ENCODE measurements around the gene AMER2. TPM values are rescaled to one million over a fixed set of nuclear protein-coding genes. Genes with fewer than 3 reads are reported as not detected.

The AMER2 gene
- polyA plus RNA-seq, 1 experiment: not detected

DNA sequence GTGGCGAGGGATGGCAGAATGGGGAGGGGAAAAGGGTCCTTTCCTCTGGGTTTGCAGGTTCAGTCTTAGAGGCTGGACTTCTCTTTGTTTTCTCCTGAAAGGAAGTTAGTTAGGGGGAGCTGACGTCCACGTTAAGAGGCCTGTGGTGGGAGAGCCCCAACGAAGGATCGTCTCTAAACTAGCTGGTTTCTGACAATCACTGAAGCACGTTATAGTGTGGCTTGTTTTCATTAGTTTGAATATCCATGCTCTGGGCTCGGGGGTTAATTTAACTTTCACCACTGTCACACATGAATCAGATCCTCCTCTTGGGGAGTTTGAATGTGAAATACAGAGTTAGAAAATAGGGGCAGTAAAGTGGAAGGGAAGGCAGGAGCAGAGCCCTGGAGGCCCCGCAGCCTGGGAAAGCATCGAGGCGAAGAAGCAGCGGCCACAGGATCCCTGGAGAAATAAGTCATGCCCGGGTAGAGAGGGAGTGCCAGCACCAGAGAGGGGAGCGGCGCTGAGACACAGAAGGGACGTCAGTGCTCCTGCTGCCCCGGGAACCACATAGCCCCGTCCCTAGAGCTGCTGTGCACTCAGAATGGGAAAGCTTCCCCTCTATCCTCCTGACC lies 31.1 kb upstream of the AMER2 start:
- no peak overlapping the region for H3K4me3 ChIP-seq (ENCODE audit: low read depth, low read length)
- DNase-seq (ENCODE audit: low read depth): no peak
- ChIA-PET CTCF (no interaction called here), POLR2A (no interaction called here)
- no peaks in the 10 kb centered on the region for H3K36me3 ChIP-seq (ENCODE audit: control insufficient read depth, insufficient read depth, low read length)
- no peaks in the 10 kb centered on the region for H3K27me3 ChIP-seq (ENCODE audit: control insufficient read depth, insufficient read depth, low read length)
- TF ChIP-seq, protein P1, sequence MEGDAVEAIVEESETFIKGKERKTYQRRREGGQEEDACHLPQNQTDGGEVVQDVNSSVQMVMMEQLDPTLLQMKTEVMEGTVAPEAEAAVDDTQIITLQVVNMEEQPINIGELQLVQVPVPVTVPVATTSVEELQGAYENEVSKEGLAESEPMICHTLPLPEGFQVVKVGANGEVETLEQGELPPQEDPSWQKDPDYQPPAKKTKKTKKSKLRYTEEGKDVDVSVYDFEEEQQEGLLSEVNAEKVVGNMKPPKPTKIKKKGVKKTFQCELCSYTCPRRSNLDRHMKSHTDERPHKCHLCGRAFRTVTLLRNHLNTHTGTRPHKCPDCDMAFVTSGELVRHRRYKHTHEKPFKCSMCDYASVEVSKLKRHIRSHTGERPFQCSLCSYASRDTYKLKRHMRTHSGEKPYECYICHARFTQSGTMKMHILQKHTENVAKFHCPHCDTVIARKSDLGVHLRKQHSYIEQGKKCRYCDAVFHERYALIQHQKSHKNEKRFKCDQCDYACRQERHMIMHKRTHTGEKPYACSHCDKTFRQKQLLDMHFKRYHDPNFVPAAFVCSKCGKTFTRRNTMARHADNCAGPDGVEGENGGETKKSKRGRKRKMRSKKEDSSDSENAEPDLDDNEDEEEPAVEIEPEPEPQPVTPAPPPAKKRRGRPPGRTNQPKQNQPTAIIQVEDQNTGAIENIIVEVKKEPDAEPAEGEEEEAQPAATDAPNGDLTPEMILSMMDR (IDR thresholded peaks at IDR 0.05; ENCODE audit: insufficient read depth, low read depth, low read length): no peak

DNA sequence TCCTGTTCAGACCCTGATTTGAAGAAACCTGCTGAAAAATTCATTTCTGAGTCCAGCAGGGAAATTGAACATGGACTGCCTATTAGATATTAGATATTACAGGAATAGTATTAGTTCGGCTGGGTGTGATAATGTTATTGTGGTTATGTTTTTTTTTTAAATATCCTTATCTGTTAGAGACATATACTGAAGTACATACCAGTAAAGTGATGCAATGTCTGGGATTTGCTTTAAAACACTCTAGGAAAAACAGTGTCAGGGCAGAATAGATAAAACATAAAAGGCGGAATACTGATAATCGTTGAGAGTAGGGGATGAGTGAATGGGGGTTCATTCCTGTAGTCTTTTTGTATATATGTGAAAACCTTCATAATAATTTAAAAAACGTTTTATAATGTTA lies 28.7 kb upstream of the AMER2 start:
- POLR2A ChIA-PET: no interaction called here
- no peak for DNase-seq (ENCODE audit: low read depth)
- TF ChIP-seq, protein P1 (IDR thresholded peaks at IDR 0.05; ENCODE audit: insufficient read depth, low read depth, low read length): no peak
- Histone ChIP-seq H3K4me3 (ENCODE audit: low read depth, low read length) (no peak overlapping the region), H3K27me3 (ENCODE audit: control insufficient read depth, insufficient read depth, low read length) (no peaks in the 10 kb centered on the region), H3K36me3 (ENCODE audit: control insufficient read depth, insufficient read depth, low read length) (no peaks in the 10 kb centered on the region)
- CTCF ChIA-PET: no interaction called here

DNA sequence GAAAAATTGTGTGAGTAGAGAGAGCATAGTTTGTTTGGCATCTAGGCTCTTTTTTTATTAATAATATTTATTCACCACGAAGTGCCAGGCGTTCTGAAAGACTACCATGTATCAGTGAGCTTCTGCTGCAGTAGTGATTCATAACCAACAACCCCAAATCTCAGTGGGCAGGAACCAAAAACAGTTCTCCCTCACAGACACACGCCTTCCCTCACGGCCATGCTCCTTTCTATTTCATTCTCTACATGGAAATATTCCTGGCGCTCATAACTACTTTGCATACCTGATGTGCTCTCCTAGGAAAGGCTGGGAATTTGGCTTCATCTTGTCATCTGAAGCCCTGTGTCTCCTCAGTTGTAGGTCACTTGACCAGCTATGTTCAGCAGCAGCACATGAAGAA lies 26.6 kb upstream of the AMER2 start:
- Histone ChIP-seq H3K36me3 (ENCODE audit: control insufficient read depth, insufficient read depth, low read length) (no peaks in the 10 kb centered on the region), H3K27me3 (ENCODE audit: control insufficient read depth, insufficient read depth, low read length) (no peaks in the 10 kb centered on the region; the same call in 1 of the 2 replicates), H3K4me3 (ENCODE audit: low read depth, low read length) (no peak overlapping the region)
- ChIA-PET CTCF (no interaction called here), POLR2A (no interaction called here)
- TF ChIP-seq, protein P1 (IDR thresholded peaks at IDR 0.05; ENCODE audit: insufficient read depth, low read depth, low read length): no peak
- no peak for DNase-seq (ENCODE audit: low read depth)

DNA sequence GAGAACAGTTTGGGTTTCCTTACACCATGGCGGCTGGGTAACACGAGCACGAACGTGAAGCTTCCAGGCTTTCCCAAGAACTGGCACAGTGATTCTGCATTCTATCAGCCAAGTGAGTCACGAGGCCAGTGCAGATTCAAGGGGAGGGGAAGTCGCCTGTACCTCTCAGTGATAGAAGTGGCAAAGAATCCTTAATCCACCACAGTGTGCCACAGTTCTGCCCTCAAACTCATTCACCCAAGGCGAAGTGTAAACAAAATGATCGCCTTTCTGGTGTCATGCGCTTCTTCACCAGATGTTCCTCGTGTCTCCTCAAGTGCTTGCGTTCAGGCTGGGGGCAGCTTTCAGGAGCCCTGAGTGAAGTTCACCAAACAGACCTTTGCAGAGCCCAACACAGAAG lies 24.9 kb upstream of the AMER2 start:
- peaks cover 3% of the 10 kb centered on the region for H3K27me3 ChIP-seq (ENCODE audit: control insufficient read depth, insufficient read depth, low read length)
- H3K36me3 ChIP-seq (ENCODE audit: control insufficient read depth, insufficient read depth, low read length): no peaks in the 10 kb centered on the region
- H3K4me3 ChIP-seq (ENCODE audit: low read depth, low read length): no peak overlapping the region
- TF ChIP-seq, protein P1 (IDR thresholded peaks at IDR 0.05; ENCODE audit: insufficient read depth, low read depth, low read length): no peak
- no peak for DNase-seq (ENCODE audit: low read depth)
- CTCF ChIA-PET: no interaction called here
- POLR2A ChIA-PET: no interaction called here

DNA sequence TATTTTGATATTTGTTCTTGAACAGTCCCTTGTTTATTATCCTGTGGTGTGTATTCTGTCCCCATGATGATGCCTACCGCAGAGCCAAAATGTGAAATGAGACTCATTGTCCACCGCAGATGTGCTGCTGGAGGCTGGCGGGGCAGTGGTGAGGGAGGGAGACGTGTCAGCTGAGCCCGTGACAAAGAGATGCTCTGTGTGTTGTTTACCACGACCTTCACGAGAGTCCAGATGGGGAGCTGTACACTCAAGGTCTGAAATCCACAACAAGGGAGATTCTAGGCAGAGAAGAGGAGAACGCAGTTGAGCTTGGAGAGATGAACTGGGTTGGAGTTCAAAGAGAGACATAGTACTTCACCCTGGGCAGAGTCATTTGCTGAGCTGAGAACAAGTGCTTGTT lies 20.8 kb upstream of the AMER2 start:
- Histone ChIP-seq H3K27me3 (ENCODE audit: control insufficient read depth, insufficient read depth, low read length) (peaks cover 5% of the 10 kb centered on the region), H3K4me3 (ENCODE audit: low read depth, low read length) (no peak overlapping the region), H3K36me3 (ENCODE audit: control insufficient read depth, insufficient read depth, low read length) (no peaks in the 10 kb centered on the region)
- POLR2A ChIA-PET: no interaction called here
- CTCF ChIA-PET: interaction anchor here (1.1 kb wide), 1 partner anchor 81 kb away, joined by 3 read pairs; no protein-coding TSS in a partner anchor
- no peak for DNase-seq (ENCODE audit: low read depth)
- TF ChIP-seq, protein P1 (IDR thresholded peaks at IDR 0.05; ENCODE audit: insufficient read depth, low read depth, low read length): no peak
